CD4-positive, alpha-beta memory T cell (primary cell): ENCODE measurements around the gene MTA3. TPM values are rescaled to one million over a fixed set of nuclear protein-coding genes. Genes with fewer than 3 reads are reported as not detected.
A peak's percentile ranks its signal among the peaks of the same experiment; 100 is the strongest.

Experiments
- CTCF ChIA-PET: fragments of 350-600 bp; sonication (Branson Sonifier 250); formaldehyde crosslinking; loops from one replicate; lab custom pipeline; 2021; ENCODE audit warnings: inconsistent platforms; ENCODE audit not compliant: partially characterized antibody; lab: Charles Lee
- POLR2A ChIA-PET: fragments of 350-600 bp; sonication (Branson Sonifier 250); formaldehyde crosslinking; loops from one replicate; lab custom pipeline; 2021; ENCODE audit not compliant: partially characterized antibody; lab: Charles Lee
- DNase-seq, 5 donors: peaks; one replicate each; pipeline versions ENCODE4 v3.0.0 to v3.0.0-alpha.2; 2020 to 2022; ENCODE audit warnings: mixed read lengths in 1 of 5
- H3K27ac ChIP-seq: one replicate; pipeline ENCODE4 v1.7.0; 2013; ENCODE audit warnings: low read depth, low read length
- H3K27me3 ChIP-seq: 2 replicates; pipeline ENCODE4 v1.7.0; 2013; ENCODE audit warnings: mild to moderate bottlenecking, low read length, moderate library complexity; ENCODE audit not compliant: insufficient read depth
- H3K36me3 ChIP-seq: 2 replicates; pipeline ENCODE4 v1.7.0; 2013; ENCODE audit warnings: mild to moderate bottlenecking, low read length, moderate library complexity; ENCODE audit not compliant: insufficient read depth
- H3K4me1 ChIP-seq: 2 replicates; pipeline ENCODE4 v1.7.0; 2013; ENCODE audit warnings: mild to moderate bottlenecking, low read length, moderate library complexity; ENCODE audit not compliant: insufficient read depth
- H3K4me3 ChIP-seq, 2 donors: one replicate each; pipeline ENCODE4 v1.7.0; 2013; ENCODE audit warnings: low read length in 2 of 2, mild to moderate bottlenecking in 1 of 2
- H3K9me3 ChIP-seq, 2 donors: one replicate each; pipeline ENCODE4 v1.7.0; 2013; ENCODE audit warnings: low read length in 2 of 2, control low read depth in 1 of 2; ENCODE audit not compliant: control insufficient read depth in 1 of 2
- H3K27ac Mint-ChIP-seq, 7 donors: one replicate each; pipeline ENCODE4 v1.8.0; 2020 to 2021; ENCODE audit warnings: mixed read lengths in 7 of 7, mild to moderate bottlenecking in 6 of 7, inconsistent platforms in 3 of 7, moderate library complexity in 3 of 7
- H3K27me3 Mint-ChIP-seq, 2 donors: one replicate each; pipeline ENCODE4 v1.8.0; 2020 to 2021; ENCODE audit warnings: mixed read lengths in 2 of 2
- H3K36me3 Mint-ChIP-seq, 2 donors: one replicate each; pipeline ENCODE4 v1.8.0; 2020 to 2021; ENCODE audit warnings: mixed read lengths in 2 of 2, inconsistent platforms in 1 of 2, mild to moderate bottlenecking in 1 of 2
- H3K4me1 Mint-ChIP-seq, 4 donors: one replicate each; pipeline ENCODE4 v1.8.0; 2020 to 2021; ENCODE audit warnings: mixed read lengths in 4 of 4, mild to moderate bottlenecking in 1 of 4
- H3K4me3 Mint-ChIP-seq, 8 donors: one replicate each; pipeline ENCODE4 v1.8.0; 2020 to 2021; ENCODE audit warnings: mixed read lengths in 8 of 8, mild to moderate bottlenecking in 7 of 8, moderate library complexity in 6 of 8, inconsistent platforms in 3 of 8
- H3K9me3 Mint-ChIP-seq, 8 donors: one replicate each; pipeline ENCODE4 v1.8.0; 2020 to 2021; ENCODE audit warnings: mixed read lengths in 8 of 8, mild to moderate bottlenecking in 5 of 8, inconsistent platforms in 3 of 8, moderate library complexity in 1 of 8
- intact Hi-C: fragments of 100-400 bp; cut with micrococcal nuclease; formaldehyde crosslinking; loops from one replicate; pipeline ENCODE4 v1.15.1; 2023
- polyA plus RNA-seq, 2 donors: library from polyadenylated mRNA; unstranded; fragments of 300-500 nt; fragmentation: Illumina TruSeq; gene quantifications; one replicate each; pipeline ENCODE4 v1.2.3, GENCODE V29; 2021
- total RNA-seq, 2 experiments: library from RNA; stranded (reverse); gene quantifications; one replicate each; pipeline ENCODE4 v1.2.3, GENCODE V29; 2021

The MTA3 gene
- total and polyA plus RNA-seq, 4 experiments from 2014 or later, result 7.7 to 21.3 (median 13.3) TPM

DNA sequence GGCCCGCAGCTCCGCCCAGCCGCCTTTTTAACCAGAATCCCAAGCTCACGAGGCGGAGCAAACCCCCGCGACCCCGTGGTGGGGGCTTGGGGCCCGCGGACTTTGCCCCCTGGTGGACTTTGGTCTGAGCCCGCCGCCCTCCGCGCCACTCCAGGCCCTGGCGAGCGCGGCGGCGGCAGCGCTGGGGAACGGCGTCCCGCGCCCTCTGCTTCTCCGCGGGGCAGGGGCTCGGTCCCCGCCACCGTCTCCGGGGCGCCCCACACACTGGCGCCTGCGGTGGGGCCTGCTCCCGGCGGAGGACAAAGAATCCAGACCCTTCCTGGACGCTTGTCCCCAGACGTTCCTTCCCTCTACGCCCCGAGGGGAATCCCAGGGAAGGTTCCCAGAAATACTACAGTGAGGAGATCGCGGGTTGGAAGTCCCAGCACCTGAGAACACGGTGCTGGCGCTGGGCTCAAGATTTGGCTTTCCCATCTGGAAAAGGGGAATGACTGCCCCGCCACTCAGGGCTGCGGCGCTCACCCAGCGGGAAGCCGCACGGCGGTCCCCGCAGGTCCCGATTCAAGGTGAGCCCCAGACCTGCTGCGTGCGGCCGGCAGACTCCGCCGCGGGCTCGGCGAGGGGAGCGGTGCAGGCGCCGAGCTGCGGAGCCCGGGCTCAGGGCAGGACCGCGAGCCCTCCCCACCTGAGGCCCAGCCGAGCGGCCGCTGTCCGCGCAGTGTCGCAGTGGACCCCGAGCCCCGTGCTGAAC lies 224.3 kb downstream of the MTA3 start, which contains the start of gene HAAO:
Gene HAAO, minus strand, starts transcription at position 1 of the 751 bp plus-strand sequence. CDS start 47 bp downstream, outside the sequence.
- peak within 1 kb of the TSS; percentile 38 to 86 (median 79) for H3K4me3 Mint-ChIP-seq
- POLR2A ChIA-PET, result interaction anchor here (2.5 kb wide), 1 partner anchor 18 kb away, joined by 7 read pairs; no protein-coding TSS in a partner anchor
- intact Hi-C loops, result loop anchor here (2.0 kb wide), 1 partner anchor 18 kb away; no protein-coding TSS in a partner anchor
- Histone ChIP-seq H3K27me3 (peaks cover 22% of the 10 kb centered on the region), H3K27ac (no peak within 1 kb of the TSS), H3K4me1 (peaks cover 9% of the 10 kb centered on the region), H3K9me3 (no peaks in the 10 kb centered on the region), H3K4me3 (peak within 1 kb of the TSS in 1 of 2 donors; percentile 28), H3K36me3 (no peaks in the 10 kb centered on the region)
- peaks cover 0 to 3% (median 0%) of the 10 kb centered on the region in 8 donors for H3K9me3 Mint-ChIP-seq
- CTCF ChIA-PET, result no interaction called here
- H3K27ac Mint-ChIP-seq, result peak within 1 kb of the TSS in 2 of 7 donors; percentile 10 to 81
- no peak for DNase-seq
- H3K36me3 Mint-ChIP-seq, result peaks cover 0 to 5% of the 10 kb centered on the region in 2 donors
- peaks cover 49 to 58% of the 10 kb centered on the region in 2 donors for H3K27me3 Mint-ChIP-seq
- peaks cover 12 to 30% (median 20%) of the 10 kb centered on the region in 4 donors for H3K4me1 Mint-ChIP-seq

- Mint-ChIP-seq H3K4me1 (peaks cover 12 to 30% (median 20%) of the 10 kb centered on the region in 4 donors), H3K36me3 (peaks cover 0 to 5% of the 10 kb centered on the region in 2 donors), H3K9me3 (peaks cover 0 to 3% (median 0%) of the 10 kb centered on the region in 8 donors), H3K27ac (no peak overlapping the region), H3K4me3 (peak overlapping the region in 7 of 8 donors; percentile 33 to 68 (median 54)), H3K27me3 (peaks cover 48 to 56% of the 10 kb centered on the region in 2 donors)
- DNase-seq, result no peak
- Histone ChIP-seq H3K36me3 (no peaks in the 10 kb centered on the region), H3K27me3 (peaks cover 20% of the 10 kb centered on the region), H3K9me3 (no peaks in the 10 kb centered on the region), H3K27ac (no peak overlapping the region), H3K4me3 (no peak overlapping the region), H3K4me1 (peaks cover 9% of the 10 kb centered on the region)
- ChIA-PET POLR2A (interaction anchor here (0.6 to 2.5 kb wide), 3 partner anchors 17 to 1163 kb away, joined by 3 to 7 read pairs (median 3); no protein-coding TSS in a partner anchor), CTCF (no interaction called here)
- intact Hi-C loops, result loop anchor here (2.0 kb wide), 1 partner anchor 17 kb away; no protein-coding TSS in a partner anchor
Observed at GRCh38 chr2:42793334-42794270, 225.2 kb downstream of the MTA3 start.

- Histone ChIP-seq H3K9me3 (no peaks in the 10 kb centered on the region), H3K27ac (no peak overlapping the region), H3K27me3 (peaks cover 16% of the 10 kb centered on the region), H3K4me1 (peaks cover 9% of the 10 kb centered on the region), H3K4me3 (no peak overlapping the region), H3K36me3 (no peaks in the 10 kb centered on the region)
- intact Hi-C loops, result no loop called here
- peak overlapping the region in 2 of 8 donors; percentile 0 to 13 for H3K4me3 Mint-ChIP-seq
- no peak for DNase-seq
- peaks cover 0 to 3% (median 0%) of the 10 kb centered on the region in 8 donors for H3K9me3 Mint-ChIP-seq
- H3K36me3 Mint-ChIP-seq, result peaks cover 0 to 5% of the 10 kb centered on the region in 2 donors
- peaks cover 12 to 30% (median 20%) of the 10 kb centered on the region in 4 donors for H3K4me1 Mint-ChIP-seq
- H3K27ac Mint-ChIP-seq, result no peak overlapping the region
- POLR2A ChIA-PET, result interaction anchor here (0.6 to 1.3 kb wide), 2 partner anchors 16 to 1164 kb away, joined by 3 read pairs; no protein-coding TSS in a partner anchor
- peaks cover 46 to 53% of the 10 kb centered on the region in 2 donors for H3K27me3 Mint-ChIP-seq
- CTCF ChIA-PET, result no interaction called here
Observed at GRCh38 chr2:42794271-42795046, 226.0 kb downstream of the MTA3 start.

GRCh38 chr2:42795275-42795674 lies 226.8 kb downstream of the MTA3 start:
- POLR2A ChIA-PET, result interaction anchor here (1.3 kb wide), 1 partner anchor 15 kb away, joined by 3 read pairs; no protein-coding TSS in a partner anchor
- H3K4me3 Mint-ChIP-seq, result no peak overlapping the region
- H3K4me3 ChIP-seq, result no peak overlapping the region
- peaks cover 42 to 47% of the 10 kb centered on the region in 2 donors for H3K27me3 Mint-ChIP-seq
- no peak overlapping the region for H3K27ac ChIP-seq
- H3K36me3 Mint-ChIP-seq, result peaks cover 0 to 5% of the 10 kb centered on the region in 2 donors
- peaks cover 0 to 3% (median 0%) of the 10 kb centered on the region in 8 donors for H3K9me3 Mint-ChIP-seq
- DNase-seq, result no peak
- peaks cover 12 to 30% (median 20%) of the 10 kb centered on the region in 4 donors for H3K4me1 Mint-ChIP-seq
- intact Hi-C loops, result no loop called here
- H3K27me3 ChIP-seq, result peaks cover 16% of the 10 kb centered on the region
- no peaks in the 10 kb centered on the region for H3K36me3 ChIP-seq
- H3K9me3 ChIP-seq, result no peaks in the 10 kb centered on the region
- H3K4me1 ChIP-seq, result peaks cover 9% of the 10 kb centered on the region
- CTCF ChIA-PET, result no interaction called here
- no peak overlapping the region for H3K27ac Mint-ChIP-seq

- peaks cover 9% of the 10 kb centered on the region for H3K4me1 ChIP-seq
- H3K36me3 ChIP-seq, result no peaks in the 10 kb centered on the region
- Mint-ChIP-seq H3K27ac (no peak overlapping the region), H3K4me1 (peaks cover 12 to 28% (median 20%) of the 10 kb centered on the region in 4 donors), H3K27me3 (peaks cover 39 to 44% of the 10 kb centered on the region in 2 donors), H3K36me3 (peaks cover 0 to 3% of the 10 kb centered on the region in 2 donors), H3K9me3 (peaks cover 0 to 3% (median 0%) of the 10 kb centered on the region in 8 donors), H3K4me3 (no peak overlapping the region)
- intact Hi-C loops, result no loop called here
- ChIA-PET POLR2A (interaction anchor here (1.6 kb wide), 1 partner anchor 15 kb away, joined by 12 read pairs; no protein-coding TSS in a partner anchor), CTCF (no interaction called here)
- H3K27ac ChIP-seq, result no peak overlapping the region
- no peak for DNase-seq
- no peaks in the 10 kb centered on the region for H3K9me3 ChIP-seq
- H3K4me3 ChIP-seq, result no peak overlapping the region
- peaks cover 16% of the 10 kb centered on the region for H3K27me3 ChIP-seq
Observed at GRCh38 chr2:42795841-42796301, 227.4 kb downstream of the MTA3 start.
